ENCODE data around the gene MAMDC2.

MAMDC2 gene

GRCh38 chr9:70121818-70122436 lies 78.3 kb downstream of the MAMDC2 start:
- DNase-seq (ENCODE audit: low read depth, low spot score) = no peak
- H3K4me3 ChIP-seq (ENCODE audit: low read length) = no peak overlapping the region

- no peak for DNase-seq (ENCODE audit: low read depth, low spot score)
- H3K4me3 ChIP-seq (ENCODE audit: low read length) = no peak overlapping the region
Measured at GRCh38 chr9:70123695-70124094, 80.0 kb downstream of the MAMDC2 start.

- DNase-seq (ENCODE audit: low read depth, low spot score) = no peak
Measured at GRCh38 chr9:70125621-70126263, 82.1 kb downstream of the MAMDC2 start.

GRCh38 chr9:70127036-70127435 lies 83.4 kb downstream of the MAMDC2 start:
- no peak overlapping the region for H3K4me3 ChIP-seq (ENCODE audit: low read length)
- no peak for DNase-seq (ENCODE audit: low read depth, low spot score)

More at GRCh38 chr9:70125621-70126263, 82.1 kb downstream of the MAMDC2 start:
- H3K4me3 ChIP-seq (ENCODE audit: low read length) = no peak overlapping the region

- DNase-seq (ENCODE audit: low read depth, low spot score) = no peak
- H3K4me3 ChIP-seq (ENCODE audit: low read length) = no peak overlapping the region
Measured at GRCh38 chr9:70127540-70128416, 84.1 kb downstream of the MAMDC2 start.

GRCh38 chr9:70130266-70130665 lies 86.6 kb downstream of the MAMDC2 start:
- no peak for DNase-seq (ENCODE audit: low read depth, low spot score)
- H3K4me3 ChIP-seq (ENCODE audit: low read length) = no peak overlapping the region

GRCh38 chr9:70131296-70131695 lies 87.6 kb downstream of the MAMDC2 start:
- DNase-seq (ENCODE audit: low read depth, low spot score) = no peak
- H3K4me3 ChIP-seq (ENCODE audit: low read length) = no peak overlapping the region

GRCh38 chr9:70133253-70134208 lies 89.9 kb downstream of the MAMDC2 start:
- no peak overlapping the region for H3K4me3 ChIP-seq (ENCODE audit: low read length)
- DNase-seq (ENCODE audit: low read depth, low spot score) = no peak

GRCh38 chr9:70134360-70134759 lies 90.7 kb downstream of the MAMDC2 start:
- no peak overlapping the region for H3K4me3 ChIP-seq (ENCODE audit: low read length)
- DNase-seq (ENCODE audit: low read depth, low spot score) = no peak

- DNase-seq (ENCODE audit: low read depth, low spot score) = no peak
- no peak overlapping the region for H3K4me3 ChIP-seq (ENCODE audit: low read length)
Measured at GRCh38 chr9:70135176-70135575, 91.5 kb downstream of the MAMDC2 start.

- no peak overlapping the region for H3K4me3 ChIP-seq (ENCODE audit: low read length)
- no peak for DNase-seq (ENCODE audit: low read depth, low spot score)
Measured at GRCh38 chr9:70136632-70137031, 93.0 kb downstream of the MAMDC2 start.

- no peak overlapping the region for H3K4me3 ChIP-seq (ENCODE audit: low read length)
- no peak for DNase-seq (ENCODE audit: low read depth, low spot score)
Measured at GRCh38 chr9:70137577-70137976, 93.9 kb downstream of the MAMDC2 start.

GRCh38 chr9:70142101-70142500 lies 98.5 kb downstream of the MAMDC2 start:
- no peak overlapping the region for H3K4me3 ChIP-seq (ENCODE audit: low read length)
- DNase-seq (ENCODE audit: low read depth, low spot score) = no peak

- H3K4me3 ChIP-seq (ENCODE audit: low read length) = no peak overlapping the region
- DNase-seq (ENCODE audit: low read depth, low spot score) = no peak
Measured at GRCh38 chr9:70143394-70144130, 99.9 kb downstream of the MAMDC2 start.

- no peak overlapping the region for H3K4me3 ChIP-seq (ENCODE audit: low read length)
- DNase-seq (ENCODE audit: low read depth, low spot score) = no peak
Measured at GRCh38 chr9:70144131-70144503, 100.5 kb downstream of the MAMDC2 start.

GRCh38 chr9:70145981-70146380 lies 102.3 kb downstream of the MAMDC2 start:
- H3K4me3 ChIP-seq (ENCODE audit: low read length) = no peak overlapping the region
- no peak for DNase-seq (ENCODE audit: low read depth, low spot score)

GRCh38 chr9:70147196-70147595 lies 103.5 kb downstream of the MAMDC2 start:
- no peak for DNase-seq (ENCODE audit: low read depth, low spot score)
- no peak overlapping the region for H3K4me3 ChIP-seq (ENCODE audit: low read length)

- DNase-seq (ENCODE audit: low read depth, low spot score) = no peak
- no peak overlapping the region for H3K4me3 ChIP-seq (ENCODE audit: low read length)
Measured at GRCh38 chr9:70147651-70148050, 104.0 kb downstream of the MAMDC2 start.
